A673 (cell line): ENCODE results near the gene TRIM64C.
"Not testable (repeated sequence)": the region's sequence is repeated elsewhere in the genome, so short reads cannot be mapped to it uniquely, and the experiment has no call there.

Source experiments
- CTCF ChIP-seq: fragments of 300-800, 200-600 bp; sonication (generic); conservative IDR thresholded peaks from 2 replicates; pipeline ENCODE4 v1.5.1; 2017; ENCODE audit warnings: low read depth, mild to moderate bottlenecking, antibody characterized with exemption, low read length, moderate library complexity, mixed read lengths
- EZH2 ChIP-seq: fragments of 200-600 bp; sonication (generic); IDR thresholded peaks from 2 replicates; pipeline ENCODE4 v1.6.1; 2017; ENCODE audit warnings: borderline replicate concordance, low read depth, mild to moderate bottlenecking, mixed read lengths, antibody characterized with exemption, low read length; ENCODE audit not compliant: poor library complexity, severe bottlenecking

- TF ChIP-seq CTCF, EZH2: not testable (repeated sequence)
These were observed 9.1 kb downstream of the TRIM64C start for GRCh38 chr11:49049821-49050220.
